Hepatic stellate cell (primary cell): Measurements from ENCODE around the gene HS6ST1.
"Not testable (repeated sequence)": the region's sequence is repeated elsewhere in the genome, so short reads cannot be mapped to it uniquely, and the experiment has no call there.

Source experiments
- DNase-seq: peaks from one replicate; pipeline ENCODE4 v3.0.0; 2011; ENCODE audit warnings: low spot score

HS6ST1 gene

GRCh38 chr2:128321784-128322714 lies 3.4 kb upstream of the HS6ST1 start:
- peak; percentile 96 for DNase-seq

GRCh38 chr2:128320906-128321771 lies 2.5 kb upstream of the HS6ST1 start:
- DNase-seq, result no peak

DNA sequence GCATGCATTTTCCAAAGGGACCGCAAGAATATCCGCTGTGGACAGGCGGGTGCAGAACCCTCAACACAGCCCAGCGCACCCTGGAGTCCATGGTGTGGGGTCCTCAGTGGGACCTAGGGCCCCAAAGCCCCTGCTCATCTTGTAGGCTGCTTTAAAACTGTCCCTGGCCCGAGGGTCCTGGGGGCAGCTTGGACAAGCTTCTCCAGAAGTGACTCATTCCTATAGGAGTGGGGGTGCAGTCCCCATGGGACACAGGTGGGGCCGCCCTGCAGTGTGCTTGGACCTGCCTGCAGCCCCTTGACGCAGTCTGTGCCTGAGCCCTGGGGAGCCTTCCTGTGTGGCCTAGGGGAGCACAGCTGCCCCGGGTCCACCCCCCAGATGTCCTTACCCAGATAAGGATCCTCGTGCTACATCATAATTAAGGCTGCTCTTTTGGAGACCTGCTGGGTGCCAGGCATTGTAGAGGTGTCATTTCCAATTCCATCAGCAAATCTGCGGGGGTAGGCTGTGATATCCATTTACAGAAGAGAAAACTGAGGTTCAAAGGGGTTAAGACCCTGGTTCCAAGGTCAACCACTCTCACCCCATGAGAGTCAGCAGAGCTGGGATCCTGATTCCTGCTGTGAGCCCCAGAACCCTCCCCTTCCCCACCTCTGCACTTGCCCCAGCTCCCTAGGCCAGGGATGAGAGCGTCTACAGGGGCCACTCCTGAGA lies 1.7 kb upstream of the HS6ST1 start:
- no peak for DNase-seq

DNA sequence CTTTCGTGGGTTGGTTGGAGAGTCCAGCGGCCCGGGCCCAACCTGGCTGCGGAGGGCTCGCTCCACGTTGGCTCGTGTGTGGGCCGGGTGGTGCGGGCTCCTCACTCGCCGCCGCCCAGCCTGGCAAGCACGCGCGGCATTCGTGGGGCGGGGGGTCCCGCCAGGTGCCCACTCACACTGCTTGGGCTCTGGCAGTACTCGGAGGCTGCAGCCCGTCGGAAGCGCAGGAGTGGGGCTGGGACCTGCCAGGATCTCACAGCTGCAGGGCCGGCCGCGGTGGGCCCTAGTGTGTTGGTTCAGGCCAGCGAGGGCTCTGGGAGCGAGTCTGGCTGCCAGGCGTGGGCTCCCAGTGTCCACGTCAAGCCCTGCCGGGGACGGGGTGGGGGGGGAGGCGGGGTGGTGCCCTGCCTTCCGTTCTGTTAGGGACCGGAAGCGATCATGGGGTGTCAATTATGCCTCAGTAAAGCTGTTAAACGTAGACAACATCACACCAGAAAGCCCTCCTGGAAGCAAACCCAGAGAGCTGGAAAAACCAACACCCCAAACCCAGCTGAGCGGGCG lies 1.0 kb upstream of the HS6ST1 start:
- DNase-seq, result no peak

DNA sequence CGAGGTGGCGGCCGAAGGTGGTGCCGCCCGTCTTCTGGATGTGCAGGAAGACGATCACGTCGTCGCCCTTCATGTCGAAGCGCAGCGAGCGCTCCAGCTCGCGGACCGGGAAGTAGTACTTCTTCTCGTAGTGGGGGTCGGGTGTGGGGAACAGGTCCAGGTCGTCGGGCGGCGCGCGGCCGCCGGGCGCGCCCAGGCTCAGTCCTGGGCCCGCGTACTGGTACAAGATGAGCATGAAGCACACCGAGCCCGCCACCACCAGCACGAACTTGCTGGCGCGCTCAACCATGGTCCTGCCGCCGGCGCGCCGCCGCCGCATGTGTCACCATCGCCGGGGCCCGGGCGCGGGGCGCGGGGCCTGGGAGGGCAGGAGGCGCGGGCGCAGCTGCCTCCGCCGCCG lies 423 bp downstream of the HS6ST1 start:
- not testable (repeated sequence) for DNase-seq

DNA sequence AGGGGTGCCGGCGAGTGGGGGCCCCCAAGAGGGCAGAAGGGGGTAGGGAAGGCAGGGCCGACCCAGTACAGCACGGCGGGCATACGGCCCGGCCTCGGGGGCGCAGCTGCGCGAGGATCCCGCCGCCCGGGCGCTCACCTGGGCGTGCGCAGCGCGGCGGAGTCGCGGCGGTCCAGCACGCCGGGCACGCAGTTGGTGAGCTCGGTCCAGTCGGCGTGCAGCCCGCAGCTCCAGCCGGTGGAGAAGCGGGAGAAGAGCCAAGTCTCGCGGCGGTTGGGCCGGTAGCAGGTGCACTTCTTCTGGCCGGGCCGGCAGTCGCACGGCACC lies 806 bp downstream of the HS6ST1 start:
- DNase-seq, result not testable (repeated sequence)

- no peak for DNase-seq
Measured at GRCh38 chr2:128317181-128317898, 1.3 kb downstream of the HS6ST1 start.

GRCh38 chr2:128316777-128317180 lies 1.9 kb downstream of the HS6ST1 start:
- DNase-seq, result no peak

DNA sequence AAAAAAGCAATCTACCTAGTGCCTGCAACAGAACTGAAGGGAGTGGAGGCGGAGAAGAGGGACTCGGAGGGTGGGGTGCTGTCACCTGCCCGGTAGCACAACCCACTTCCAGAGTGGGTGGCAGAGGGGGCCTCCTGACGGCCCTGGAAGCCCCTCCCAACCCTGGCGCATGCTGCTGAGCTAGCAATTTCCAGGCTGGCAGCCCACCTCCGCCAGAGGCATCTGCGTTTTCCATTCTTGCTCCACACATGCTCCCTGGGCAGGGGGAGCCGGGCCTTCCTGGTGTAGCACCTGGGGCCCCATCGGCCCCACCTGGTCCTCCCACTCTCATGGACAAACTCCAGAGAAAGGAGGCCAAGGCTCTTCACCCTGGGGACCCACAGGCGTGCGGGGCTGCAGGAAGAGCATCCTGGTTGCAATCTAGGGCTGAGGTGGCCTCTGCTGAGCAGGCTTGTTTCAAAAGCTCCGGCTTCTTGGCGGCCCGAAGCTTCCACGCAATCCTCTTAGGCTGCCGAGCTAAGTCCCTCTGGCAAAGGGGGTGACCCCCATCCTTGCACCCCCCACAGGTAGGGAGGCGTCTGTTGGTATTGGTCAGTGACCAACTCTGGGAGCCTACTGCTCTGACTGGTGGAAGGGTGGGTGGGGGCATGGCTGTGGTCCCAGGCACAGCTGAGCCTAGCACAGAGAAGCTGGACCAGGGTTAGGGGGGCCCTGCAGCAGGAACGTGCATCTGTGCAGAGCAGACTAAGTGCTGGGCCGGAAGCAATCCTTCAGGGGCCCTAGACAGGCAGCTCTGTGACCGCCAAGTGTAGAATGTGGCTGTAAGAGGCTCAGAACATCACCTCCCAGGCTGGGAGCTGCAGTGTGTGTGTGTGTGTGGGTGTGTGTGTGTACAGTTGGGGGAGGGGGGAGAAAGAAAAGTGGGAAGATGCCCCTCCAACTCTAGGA lies 2.6 kb downstream of the HS6ST1 start:
- DNase-seq, result no peak

- no peak for DNase-seq
Measured at GRCh38 chr2:128315122-128315828, 3.4 kb downstream of the HS6ST1 start.

DNA sequence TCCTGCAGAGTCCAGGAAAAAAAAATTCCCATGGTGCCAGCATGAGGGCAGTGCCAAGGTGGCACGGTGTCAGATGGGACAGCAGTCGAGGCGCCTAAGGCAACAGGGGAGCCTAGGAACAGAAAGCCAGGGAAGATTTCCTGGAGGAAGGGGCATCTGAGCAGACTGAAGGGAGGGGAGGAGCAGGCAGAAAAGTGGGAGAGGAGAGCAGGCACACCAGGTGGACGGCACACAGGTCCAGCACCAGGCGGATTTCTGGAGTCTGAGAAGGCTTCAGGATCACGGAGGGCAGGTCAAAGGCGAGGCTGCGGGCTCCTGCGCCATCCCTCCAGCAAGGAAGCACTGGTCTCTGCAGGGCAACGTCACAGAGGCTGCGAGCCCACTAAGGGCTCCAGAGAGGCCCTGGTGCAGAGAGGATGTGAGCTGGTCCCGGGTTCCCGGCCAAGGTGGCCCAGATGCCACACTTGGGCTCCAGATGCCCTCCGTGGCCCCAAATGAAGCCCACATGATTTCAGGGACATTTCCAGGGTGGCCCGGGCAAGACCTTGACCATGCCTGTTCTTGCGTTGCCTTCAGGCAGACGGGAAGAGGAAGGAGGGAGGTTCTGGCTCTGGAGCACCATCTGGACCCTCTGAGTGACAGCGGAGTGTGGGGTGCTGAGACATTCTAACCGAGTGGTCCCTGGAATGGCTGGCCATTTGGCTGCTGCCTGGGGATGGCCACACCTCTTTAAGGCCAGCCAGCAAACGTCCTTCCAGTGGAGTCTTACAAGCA lies 4.1 kb downstream of the HS6ST1 start:
- peak; percentile 4 for DNase-seq

GRCh38 chr2:128313931-128314347 lies 4.7 kb downstream of the HS6ST1 start:
- DNase-seq, result no peak

GRCh38 chr2:128313091-128313836 lies 5.4 kb downstream of the HS6ST1 start:
- no peak for DNase-seq

DNA sequence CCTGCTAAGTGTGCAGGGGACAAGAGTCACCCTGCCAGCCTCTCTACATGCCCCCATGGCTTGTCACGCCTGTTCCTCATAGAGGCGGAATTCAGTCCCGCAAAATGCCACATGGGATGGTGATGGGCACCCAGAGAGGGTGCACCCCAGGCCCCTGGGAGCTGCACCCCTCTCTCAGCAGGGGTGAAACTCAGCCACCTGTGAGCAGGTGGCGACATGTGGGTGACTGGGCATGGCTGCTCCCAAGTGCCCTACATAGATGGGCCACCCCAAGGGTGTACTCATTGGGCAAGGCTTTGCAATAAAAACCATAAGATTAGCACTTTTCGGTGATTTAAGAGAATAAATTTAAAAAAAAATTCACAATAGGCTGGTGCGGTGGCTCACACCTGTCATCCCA lies 6.3 kb downstream of the HS6ST1 start:
- no peak for DNase-seq

GRCh38 chr2:128311755-128312341 lies 6.8 kb downstream of the HS6ST1 start:
- DNase-seq, result no peak

DNA sequence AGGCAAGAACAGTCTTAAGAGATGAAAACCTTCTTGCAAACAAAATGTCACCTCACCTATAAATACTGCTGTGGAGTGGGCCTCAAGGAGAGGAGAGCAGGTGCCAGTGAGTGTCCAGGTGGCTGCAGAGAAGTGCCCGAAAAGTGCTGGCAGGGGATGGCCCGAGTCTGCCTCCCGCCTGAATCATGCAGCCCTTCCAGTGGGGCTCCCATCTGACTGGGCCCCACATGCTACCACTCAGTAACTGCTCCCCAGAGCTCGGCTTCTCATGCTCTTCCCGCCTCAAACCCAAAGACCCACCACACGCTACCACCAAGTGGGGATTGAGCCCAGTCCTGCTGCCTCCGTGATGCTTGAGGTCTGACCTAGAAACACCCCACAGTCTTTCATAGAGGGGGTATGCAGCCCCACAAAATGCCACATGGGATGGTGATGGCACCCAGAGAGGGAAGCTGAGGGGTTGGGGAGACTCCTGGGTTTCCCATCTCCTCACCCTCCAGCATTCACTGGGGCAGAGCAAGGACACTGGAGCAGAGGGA lies 7.4 kb downstream of the HS6ST1 start:
- DNase-seq, result no peak

DNA sequence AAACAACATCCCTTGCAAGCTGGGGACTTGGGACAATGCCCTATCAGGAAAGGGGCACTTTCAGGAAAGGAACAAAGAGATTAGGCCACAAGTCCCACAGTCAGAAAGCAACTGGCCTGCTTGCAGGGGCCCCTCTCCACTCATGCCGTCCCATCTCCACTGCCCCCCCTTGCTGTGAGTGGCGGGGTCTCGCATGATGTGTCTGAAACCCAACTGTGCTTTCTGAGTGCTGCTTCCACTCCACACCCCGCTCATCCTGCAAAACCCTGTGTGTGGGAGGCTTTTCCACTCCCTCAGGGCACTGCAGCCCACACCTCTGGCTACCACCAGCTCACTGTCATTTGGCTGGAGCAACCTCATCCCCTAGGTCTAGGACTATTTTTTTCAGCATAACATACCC lies 7.9 kb downstream of the HS6ST1 start:
- no peak for DNase-seq
